ENCODE data around the gene SPACA6.
"Not testable (repeated sequence)": the region's sequence is repeated elsewhere in the genome, so short reads cannot be mapped to it uniquely, and the experiment has no call there.

SPACA6 gene

DNA sequence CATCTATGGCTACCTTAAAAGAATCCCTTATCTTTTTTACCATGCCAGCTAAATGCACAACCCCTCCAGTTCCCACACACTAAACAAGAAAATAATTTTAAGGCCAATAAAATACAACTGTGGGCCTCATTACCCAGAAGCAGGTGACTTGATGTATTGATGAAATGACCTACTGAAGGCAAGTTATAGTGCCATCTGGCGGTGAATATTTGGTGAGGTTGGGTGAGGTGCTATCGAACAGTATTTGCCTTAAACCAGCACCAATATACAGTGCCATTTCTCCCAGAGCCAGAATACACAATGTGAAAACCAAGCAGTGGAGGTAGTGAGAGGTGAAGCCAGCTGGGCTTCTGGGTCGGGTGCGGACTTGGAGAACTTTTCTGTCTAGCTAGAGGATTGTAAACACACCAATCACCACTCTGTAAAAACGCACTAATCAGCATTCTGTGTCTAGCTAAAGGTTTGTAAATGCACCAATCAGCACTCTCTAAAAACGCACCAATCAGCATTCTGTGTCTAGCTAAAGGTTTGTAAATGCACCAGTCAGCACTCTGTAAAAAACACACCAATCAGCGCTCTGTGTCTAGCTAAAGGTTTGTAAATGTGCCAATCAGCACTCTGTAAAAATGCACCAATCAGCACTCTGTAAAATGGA is 17.1 kb upstream of the SPACA6 start:
- DNase-seq (ENCODE audit: low read depth); H3K4me3 ChIP-seq (ENCODE audit: low read depth, low read length); in situ Hi-C loops (cut with HindIII; ENCODE audit: low sequenced_read_pairs): not testable (repeated sequence)
- TF ChIP-seq, protein P1, sequence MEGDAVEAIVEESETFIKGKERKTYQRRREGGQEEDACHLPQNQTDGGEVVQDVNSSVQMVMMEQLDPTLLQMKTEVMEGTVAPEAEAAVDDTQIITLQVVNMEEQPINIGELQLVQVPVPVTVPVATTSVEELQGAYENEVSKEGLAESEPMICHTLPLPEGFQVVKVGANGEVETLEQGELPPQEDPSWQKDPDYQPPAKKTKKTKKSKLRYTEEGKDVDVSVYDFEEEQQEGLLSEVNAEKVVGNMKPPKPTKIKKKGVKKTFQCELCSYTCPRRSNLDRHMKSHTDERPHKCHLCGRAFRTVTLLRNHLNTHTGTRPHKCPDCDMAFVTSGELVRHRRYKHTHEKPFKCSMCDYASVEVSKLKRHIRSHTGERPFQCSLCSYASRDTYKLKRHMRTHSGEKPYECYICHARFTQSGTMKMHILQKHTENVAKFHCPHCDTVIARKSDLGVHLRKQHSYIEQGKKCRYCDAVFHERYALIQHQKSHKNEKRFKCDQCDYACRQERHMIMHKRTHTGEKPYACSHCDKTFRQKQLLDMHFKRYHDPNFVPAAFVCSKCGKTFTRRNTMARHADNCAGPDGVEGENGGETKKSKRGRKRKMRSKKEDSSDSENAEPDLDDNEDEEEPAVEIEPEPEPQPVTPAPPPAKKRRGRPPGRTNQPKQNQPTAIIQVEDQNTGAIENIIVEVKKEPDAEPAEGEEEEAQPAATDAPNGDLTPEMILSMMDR (IDR thresholded peaks at IDR 0.05; ENCODE audit: low read depth, low read length, missing control alignments): peak; percentile 19

DNA sequence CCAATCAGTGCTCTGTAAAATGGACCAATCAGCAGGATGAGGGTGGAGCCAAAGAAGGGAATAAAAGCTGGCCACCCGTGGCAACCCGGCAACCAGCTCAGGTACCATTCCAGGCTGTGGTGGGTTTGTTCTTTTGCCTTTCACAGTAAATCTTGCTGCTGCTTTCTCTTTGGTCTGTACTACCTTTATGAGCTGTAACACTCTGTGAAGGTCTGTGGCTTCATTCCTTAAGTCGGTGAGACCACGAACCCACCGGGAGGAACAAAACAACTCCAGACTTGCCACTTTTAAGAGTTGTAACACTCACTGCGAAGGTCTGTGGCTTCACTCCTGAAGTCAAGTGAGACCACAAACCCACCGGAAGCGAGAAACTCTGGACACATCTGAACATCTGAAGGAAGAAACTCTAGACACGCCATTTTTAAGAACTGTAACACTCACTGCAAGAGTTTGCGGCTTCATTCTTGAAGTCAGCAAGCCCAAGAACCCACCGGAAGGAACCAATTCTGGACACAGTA is 16.5 kb upstream of the SPACA6 start:
- no peak for DNase-seq (ENCODE audit: low read depth)
- no peak overlapping the region for H3K4me3 ChIP-seq (ENCODE audit: low read depth, low read length)
- in situ Hi-C loops (cut with HindIII; ENCODE audit: low sequenced_read_pairs): no loop called here
- TF ChIP-seq, protein P1 (IDR thresholded peaks at IDR 0.05; ENCODE audit: low read depth, low read length, missing control alignments): no peak

DNA sequence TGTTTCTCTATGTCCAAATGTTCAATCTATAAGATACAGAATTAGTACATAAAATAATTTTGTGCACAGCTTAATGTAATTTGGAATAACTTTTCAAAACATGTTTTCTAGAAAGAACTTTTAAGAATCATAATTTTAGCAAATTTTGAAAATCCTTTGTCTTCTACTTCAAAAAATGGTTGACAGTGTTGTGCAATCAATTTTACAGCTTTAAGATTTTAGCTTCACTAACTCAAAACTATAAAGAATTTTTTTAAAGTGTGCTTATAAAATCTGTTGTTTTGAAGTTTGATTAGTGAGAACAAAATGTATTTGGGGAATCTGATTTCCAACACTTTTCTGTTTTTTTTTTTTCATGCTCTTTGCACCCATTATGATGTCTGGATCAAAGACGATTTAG is 12.7 kb upstream of the SPACA6 start:
- H3K4me3 ChIP-seq (ENCODE audit: low read depth, low read length): no peak overlapping the region
- in situ Hi-C loops (cut with HindIII; ENCODE audit: low sequenced_read_pairs): no loop called here
- TF ChIP-seq, protein P1 (IDR thresholded peaks at IDR 0.05; ENCODE audit: low read depth, low read length, missing control alignments): no peak
- no peak for DNase-seq (ENCODE audit: low read depth)

DNA sequence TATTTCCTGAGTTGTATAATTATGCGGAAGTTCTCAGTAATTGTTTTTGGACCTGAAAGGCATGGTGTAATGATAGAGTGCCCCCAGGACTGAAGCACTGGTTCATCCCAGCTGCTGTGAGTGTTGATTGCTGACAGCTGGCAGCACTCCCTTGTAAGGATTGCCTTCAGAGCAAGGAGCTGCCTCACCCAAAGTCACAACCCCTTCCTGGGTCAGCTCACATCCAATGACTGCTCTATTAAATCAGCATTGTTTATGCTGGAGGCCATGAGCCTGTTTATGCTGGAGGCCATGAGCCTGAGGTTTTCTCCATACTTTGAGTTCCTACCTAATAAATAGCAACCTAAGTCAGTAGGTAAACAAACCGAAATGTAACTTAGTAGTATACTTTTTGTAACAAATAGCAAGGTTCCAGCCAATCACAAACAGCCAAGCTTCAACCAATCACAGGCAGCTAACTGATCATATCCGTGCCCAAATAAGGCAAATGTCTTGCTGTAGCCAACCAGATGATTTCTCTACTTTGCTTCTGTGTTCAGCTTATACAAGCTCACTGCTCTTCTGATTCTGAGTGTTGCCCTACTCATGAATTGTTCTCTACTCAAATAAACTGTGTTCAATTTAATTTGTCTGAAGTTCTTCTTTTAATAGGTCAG is 11.7 kb upstream of the SPACA6 start:
- DNase-seq (ENCODE audit: low read depth): no peak
- in situ Hi-C loops (cut with HindIII; ENCODE audit: low sequenced_read_pairs): no loop called here
- H3K4me3 ChIP-seq (ENCODE audit: low read depth, low read length): no peak overlapping the region
- TF ChIP-seq, protein P1 (IDR thresholded peaks at IDR 0.05; ENCODE audit: low read depth, low read length, missing control alignments): no peak

DNA sequence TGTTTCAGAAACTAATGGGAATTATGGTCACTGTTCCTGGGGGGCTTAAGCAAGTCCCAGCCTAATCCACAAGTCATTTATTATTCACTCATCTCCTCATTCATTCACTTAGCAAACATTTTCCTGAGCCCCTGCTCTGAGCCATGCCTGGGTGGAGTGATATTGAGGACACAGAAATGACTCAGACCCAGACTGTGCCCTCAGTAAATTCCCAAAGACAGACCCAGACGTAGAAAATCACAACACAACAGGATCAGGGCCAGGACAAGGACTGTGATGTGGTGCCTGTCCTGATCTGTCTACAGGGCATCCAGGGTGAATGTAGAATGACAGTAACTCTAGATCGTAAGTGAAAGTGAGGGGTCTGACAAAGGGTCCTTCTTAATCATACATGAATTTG is 7.0 kb upstream of the SPACA6 start:
- no peak overlapping the region for H3K4me3 ChIP-seq (ENCODE audit: low read depth, low read length)
- TF ChIP-seq, protein P1 (IDR thresholded peaks at IDR 0.05; ENCODE audit: low read depth, low read length, missing control alignments): no peak
- in situ Hi-C loops (cut with HindIII; ENCODE audit: low sequenced_read_pairs): no loop called here
- DNase-seq (ENCODE audit: low read depth): no peak

DNA sequence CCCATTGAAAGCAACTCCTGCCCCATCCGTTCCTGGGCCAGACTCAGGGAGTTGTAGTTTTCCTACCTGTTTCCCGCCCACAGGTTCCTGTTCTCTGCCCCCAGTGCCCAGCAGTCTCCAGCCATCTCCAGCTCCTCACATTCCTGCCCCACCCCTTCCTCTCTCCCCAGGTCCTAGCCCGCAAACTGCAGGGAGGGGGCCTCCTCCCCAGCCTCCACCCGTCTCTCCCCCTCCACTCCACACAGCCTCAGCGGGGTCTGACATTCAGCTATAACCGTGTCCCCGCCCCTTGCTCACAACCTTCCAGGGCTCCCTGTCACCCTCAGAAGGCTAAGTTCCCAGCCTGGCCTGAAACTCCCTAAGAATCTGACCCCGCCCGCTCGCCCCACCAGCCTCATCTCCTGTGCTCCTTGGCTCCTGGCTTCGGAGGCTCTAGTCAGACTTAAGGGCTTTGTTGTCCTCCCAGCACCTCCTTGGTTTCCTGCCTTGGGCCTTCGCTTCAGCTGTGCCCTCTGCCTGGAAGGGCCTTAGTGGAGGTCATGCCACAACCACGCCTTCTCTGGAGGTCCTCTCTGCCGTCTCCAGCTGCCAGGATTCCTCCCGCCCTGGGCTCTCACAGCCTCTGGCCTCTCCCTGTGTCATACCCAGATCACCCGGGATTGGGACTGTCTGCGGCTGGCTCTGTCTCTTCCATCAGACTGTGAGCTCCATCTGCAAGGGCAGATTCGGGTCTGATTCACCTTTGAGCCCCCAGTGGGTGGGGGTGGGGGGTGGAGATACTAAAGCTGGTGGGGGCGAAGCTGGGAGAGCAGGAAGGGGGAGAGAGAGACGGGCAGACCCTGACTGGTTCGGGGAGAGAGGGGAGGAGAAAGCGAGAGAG is 5.1 kb upstream of the SPACA6 start:
- TF ChIP-seq, protein P1 (IDR thresholded peaks at IDR 0.05; ENCODE audit: low read depth, low read length, missing control alignments): no peak
- peak overlapping the region; percentile 96 for H3K4me3 ChIP-seq (ENCODE audit: low read depth, low read length)
- no peak for DNase-seq (ENCODE audit: low read depth)
- in situ Hi-C loops (cut with HindIII; ENCODE audit: low sequenced_read_pairs): no loop called here
